Fibroblast of lung (primary cell): ENCODE measurements around the gene SLC15A1.

Experiments
- EZH2 ChIP-seq: IDR thresholded peaks from 2 replicates; pipeline ENCODE4 v1.5.1; 2012; ENCODE audit warnings: low read length, control low read depth, mild to moderate bottlenecking; ENCODE audit errors: missing control alignments
- TF ChIP-seq, protein P1 (sequence below), 2 donors: IDR thresholded peaks in 1 of 2; conservative IDR thresholded peaks in 1 of 2; 1 replicate in 1 of 2; 2 replicates in 1 of 2; pipeline ENCODE4 v1.5.1; 2011 to 2012; ENCODE audit warnings: low read length in 2 of 2, control low read depth in 1 of 2, inconsistent platforms in 1 of 2, low read depth in 1 of 2, mild to moderate bottlenecking in 1 of 2

GRCh38 chr13:98786023-98786422 lies 33.6 kb upstream of the SLC15A1 start:
- TF ChIP-seq, protein P1, sequence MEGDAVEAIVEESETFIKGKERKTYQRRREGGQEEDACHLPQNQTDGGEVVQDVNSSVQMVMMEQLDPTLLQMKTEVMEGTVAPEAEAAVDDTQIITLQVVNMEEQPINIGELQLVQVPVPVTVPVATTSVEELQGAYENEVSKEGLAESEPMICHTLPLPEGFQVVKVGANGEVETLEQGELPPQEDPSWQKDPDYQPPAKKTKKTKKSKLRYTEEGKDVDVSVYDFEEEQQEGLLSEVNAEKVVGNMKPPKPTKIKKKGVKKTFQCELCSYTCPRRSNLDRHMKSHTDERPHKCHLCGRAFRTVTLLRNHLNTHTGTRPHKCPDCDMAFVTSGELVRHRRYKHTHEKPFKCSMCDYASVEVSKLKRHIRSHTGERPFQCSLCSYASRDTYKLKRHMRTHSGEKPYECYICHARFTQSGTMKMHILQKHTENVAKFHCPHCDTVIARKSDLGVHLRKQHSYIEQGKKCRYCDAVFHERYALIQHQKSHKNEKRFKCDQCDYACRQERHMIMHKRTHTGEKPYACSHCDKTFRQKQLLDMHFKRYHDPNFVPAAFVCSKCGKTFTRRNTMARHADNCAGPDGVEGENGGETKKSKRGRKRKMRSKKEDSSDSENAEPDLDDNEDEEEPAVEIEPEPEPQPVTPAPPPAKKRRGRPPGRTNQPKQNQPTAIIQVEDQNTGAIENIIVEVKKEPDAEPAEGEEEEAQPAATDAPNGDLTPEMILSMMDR (conservative IDR thresholded peaks at IDR 0.05 in 1 of 2, IDR thresholded peaks at IDR 0.05 in 1 of 2; ENCODE audit: low read depth in 1 of 2, low read length in 2 of 2) = no peak
- no peak for TF ChIP-seq EZH2
